NCI-H2227 treated with DMSO at 0.1 percent for 48 hours (cell line): ENCODE measurements around the gene GPT2.

ENCODE experiments used
- DNase-seq: peaks from one replicate; lab custom pipeline; 2025; lab: John Stamatoyannopoulos, UW

GPT2 gene

GRCh38 chr16:46898006-46898405 lies 13.8 kb downstream of the GPT2 start:
- no peak for DNase-seq

GRCh38 chr16:46899443-46900143 lies 15.4 kb downstream of the GPT2 start:
- DNase-seq = no peak

GRCh38 chr16:46900455-46901235 lies 16.5 kb downstream of the GPT2 start:
- no peak for DNase-seq

GRCh38 chr16:46901709-46902108 lies 17.5 kb downstream of the GPT2 start:
- DNase-seq = no peak

- no peak for DNase-seq
Measured at GRCh38 chr16:46903255-46903905, 19.2 kb downstream of the GPT2 start.

- DNase-seq = no peak
Measured at GRCh38 chr16:46904471-46904870, 20.3 kb downstream of the GPT2 start.

- no peak for DNase-seq
Measured at GRCh38 chr16:46906360-46907060, 22.3 kb downstream of the GPT2 start.

GRCh38 chr16:46907061-46907774 lies 23.1 kb downstream of the GPT2 start:
- no peak for DNase-seq

- peak; percentile 40 for DNase-seq
Measured at GRCh38 chr16:46908540-46909372, 24.6 kb downstream of the GPT2 start.

GRCh38 chr16:46911038-46911437 lies 26.9 kb downstream of the GPT2 start:
- DNase-seq = no peak

- DNase-seq = no peak
Measured at GRCh38 chr16:46911650-46912049, 27.5 kb downstream of the GPT2 start.

GRCh38 chr16:46914556-46915201 lies 30.5 kb downstream of the GPT2 start:
- no peak for DNase-seq

- DNase-seq = no peak
Measured at GRCh38 chr16:46915483-46916025, 31.4 kb downstream of the GPT2 start.

GRCh38 chr16:46916980-46917379 lies 32.8 kb downstream of the GPT2 start:
- DNase-seq = no peak

- DNase-seq = no peak
Measured at GRCh38 chr16:46918400-46918799, 34.2 kb downstream of the GPT2 start.

- peak; percentile 6 for DNase-seq
Measured at GRCh38 chr16:46918905-46919792, 35.0 kb downstream of the GPT2 start.

- DNase-seq = no peak
Measured at GRCh38 chr16:46920402-46921068, 36.4 kb downstream of the GPT2 start.

GRCh38 chr16:46922239-46922638 lies 38.1 kb downstream of the GPT2 start:
- no peak for DNase-seq
